Nephron (organoid): ENCODE measurements around the gene CLEC11A.
"Not testable (repeated sequence)": the region's sequence is repeated elsewhere in the genome, so short reads cannot be mapped to it uniquely, and the experiment has no call there.

ENCODE experiments used
- H3K27ac Mint-ChIP-seq, 3 experiments: 2 replicates each; pipeline ENCODE4 v1.8.0; 2020; ENCODE audit warnings: mixed read lengths in 3 of 3, mild to moderate bottlenecking in 2 of 3, moderate library complexity in 1 of 3
- H3K27me3 Mint-ChIP-seq: 2 replicates; pipeline ENCODE4 v1.8.0; 2021; ENCODE audit warnings: low read depth, mild to moderate bottlenecking, moderate library complexity, mixed read lengths
- H3K36me3 Mint-ChIP-seq: 2 replicates; pipeline ENCODE4 v1.8.0; 2020; ENCODE audit warnings: low read depth, mixed read lengths
- H3K4me1 Mint-ChIP-seq: 2 replicates; pipeline ENCODE4 v1.8.0; 2020; ENCODE audit warnings: mixed read lengths
- H3K4me3 Mint-ChIP-seq, 3 experiments: 2 replicates each; pipeline ENCODE4 v1.8.0; 2020; ENCODE audit warnings: mild to moderate bottlenecking in 3 of 3, mixed read lengths in 3 of 3, moderate library complexity in 2 of 3
- H3K9me3 Mint-ChIP-seq: 2 replicates; pipeline ENCODE4 v1.8.0; 2020; ENCODE audit warnings: mixed read lengths
- TF ChIP-seq, protein P1 (sequence below), 3 experiments: fragments of 200-600 bp; sonication (generic); IDR thresholded peaks; one replicate each; pipeline ENCODE4 v1.5.0; 2021; ENCODE audit warnings: antibody characterized with exemption in 3 of 3; ENCODE audit not compliant: unreplicated experiment in 3 of 3

The CLEC11A gene

DNA sequence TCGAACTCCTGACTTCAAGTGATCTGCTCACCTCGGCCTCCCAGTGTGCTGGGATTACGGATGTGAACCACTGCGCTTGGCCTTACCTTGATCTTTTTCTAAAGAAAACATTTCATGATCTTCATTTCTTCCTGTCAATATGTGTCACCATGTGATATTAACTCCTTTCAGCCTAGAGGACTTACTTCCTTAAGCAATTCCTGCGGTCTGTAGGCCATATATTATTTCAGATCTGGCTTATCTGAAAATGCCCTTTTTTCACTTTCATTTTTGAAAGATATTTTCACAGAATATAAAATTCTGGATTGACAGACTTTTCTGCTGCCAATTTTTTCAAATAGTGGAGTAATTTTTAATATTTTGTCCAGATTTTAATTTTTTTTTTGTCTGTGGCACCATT, 45.1 kb downstream of the CLEC11A start:
- Mint-ChIP-seq H3K27me3 (peaks cover 23% of the 10 kb centered on the region), H3K4me3 (no peak overlapping the region), H3K27ac (no peak overlapping the region), H3K4me1 (no peaks in the 10 kb centered on the region), H3K36me3 (no peaks in the 10 kb centered on the region), H3K9me3 (no peaks in the 10 kb centered on the region)
- TF ChIP-seq, protein P1, sequence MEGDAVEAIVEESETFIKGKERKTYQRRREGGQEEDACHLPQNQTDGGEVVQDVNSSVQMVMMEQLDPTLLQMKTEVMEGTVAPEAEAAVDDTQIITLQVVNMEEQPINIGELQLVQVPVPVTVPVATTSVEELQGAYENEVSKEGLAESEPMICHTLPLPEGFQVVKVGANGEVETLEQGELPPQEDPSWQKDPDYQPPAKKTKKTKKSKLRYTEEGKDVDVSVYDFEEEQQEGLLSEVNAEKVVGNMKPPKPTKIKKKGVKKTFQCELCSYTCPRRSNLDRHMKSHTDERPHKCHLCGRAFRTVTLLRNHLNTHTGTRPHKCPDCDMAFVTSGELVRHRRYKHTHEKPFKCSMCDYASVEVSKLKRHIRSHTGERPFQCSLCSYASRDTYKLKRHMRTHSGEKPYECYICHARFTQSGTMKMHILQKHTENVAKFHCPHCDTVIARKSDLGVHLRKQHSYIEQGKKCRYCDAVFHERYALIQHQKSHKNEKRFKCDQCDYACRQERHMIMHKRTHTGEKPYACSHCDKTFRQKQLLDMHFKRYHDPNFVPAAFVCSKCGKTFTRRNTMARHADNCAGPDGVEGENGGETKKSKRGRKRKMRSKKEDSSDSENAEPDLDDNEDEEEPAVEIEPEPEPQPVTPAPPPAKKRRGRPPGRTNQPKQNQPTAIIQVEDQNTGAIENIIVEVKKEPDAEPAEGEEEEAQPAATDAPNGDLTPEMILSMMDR (IDR thresholded peaks at IDR 0.05; ENCODE audit: unreplicated experiment in 3 of 3) = no peak

DNA sequence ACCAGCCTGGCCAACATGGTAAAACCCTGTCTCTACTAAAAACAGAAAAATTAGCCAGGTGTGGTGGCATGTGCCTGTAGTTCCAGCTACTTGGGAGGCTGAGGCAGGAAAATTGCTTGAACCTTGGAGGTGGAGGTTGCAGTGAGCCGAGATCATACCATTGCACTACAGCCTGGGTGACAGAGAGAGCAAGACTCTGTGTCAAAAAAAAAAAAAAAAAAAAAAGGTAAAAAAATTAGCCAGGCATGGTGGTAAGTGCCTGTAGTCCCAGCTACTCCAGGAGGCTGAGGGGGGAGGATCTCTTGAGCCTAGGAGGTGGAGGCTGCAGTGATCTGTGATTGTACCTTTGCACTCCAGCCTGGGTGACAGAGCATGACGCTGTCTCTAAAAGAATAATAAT, 47.0 kb downstream of the CLEC11A start, which contains the start of gene GPR32:
Gene GPR32, plus strand, starts transcription at position 301 of the 400 bp plus-strand sequence. CDS start 137 bp downstream, outside the sequence.
- H3K36me3 Mint-ChIP-seq, H3K9me3 Mint-ChIP-seq, H3K27ac Mint-ChIP-seq, H3K4me1 Mint-ChIP-seq, H3K4me3 Mint-ChIP-seq: not testable (repeated sequence)
- peaks cover 30% of the 10 kb centered on the region for H3K27me3 Mint-ChIP-seq

DNA sequence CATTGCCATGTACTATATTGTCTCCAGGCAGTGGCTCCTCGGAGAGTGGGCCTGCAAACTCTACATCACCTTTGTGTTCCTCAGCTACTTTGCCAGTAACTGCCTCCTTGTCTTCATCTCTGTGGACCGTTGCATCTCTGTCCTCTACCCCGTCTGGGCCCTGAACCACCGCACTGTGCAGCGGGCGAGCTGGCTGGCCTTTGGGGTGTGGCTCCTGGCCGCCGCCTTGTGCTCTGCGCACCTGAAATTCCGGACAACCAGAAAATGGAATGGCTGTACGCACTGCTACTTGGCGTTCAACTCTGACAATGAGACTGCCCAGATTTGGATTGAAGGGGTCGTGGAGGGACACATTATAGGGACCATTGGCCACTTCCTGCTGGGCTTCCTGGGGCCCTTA, 47.7 kb downstream of the CLEC11A start:
- TF ChIP-seq, protein P1 (IDR thresholded peaks at IDR 0.05; ENCODE audit: unreplicated experiment in 3 of 3) = no peak
- peaks cover 2% of the 10 kb centered on the region for H3K9me3 Mint-ChIP-seq
- no peaks in the 10 kb centered on the region for H3K36me3 Mint-ChIP-seq
- H3K27me3 Mint-ChIP-seq = peaks cover 38% of the 10 kb centered on the region
- H3K27ac Mint-ChIP-seq = no peak overlapping the region
- no peaks in the 10 kb centered on the region for H3K4me1 Mint-ChIP-seq
- H3K4me3 Mint-ChIP-seq = no peak overlapping the region

DNA sequence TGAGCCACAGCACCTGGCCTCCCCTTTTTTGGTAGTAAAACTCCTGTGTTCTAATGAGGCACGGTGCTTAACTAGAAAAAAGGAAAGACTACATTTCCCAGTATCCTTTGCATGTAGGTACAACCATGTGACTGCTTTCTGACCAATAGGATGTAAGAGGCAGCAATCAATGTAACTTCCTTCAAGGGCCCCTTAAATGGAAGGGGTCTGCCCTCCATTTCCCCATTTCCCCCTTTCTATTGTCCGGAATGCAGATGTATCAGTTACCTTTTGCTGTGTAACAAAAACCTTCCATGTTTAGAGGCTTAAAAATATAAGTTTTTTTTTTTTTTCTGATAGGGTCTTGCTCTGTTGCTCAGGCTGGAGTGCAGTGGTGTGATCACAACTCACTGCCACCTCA, 49.3 kb downstream of the CLEC11A start:
- Mint-ChIP-seq H3K9me3 (peaks cover 2% of the 10 kb centered on the region), H3K36me3 (no peaks in the 10 kb centered on the region), H3K27ac (no peak overlapping the region), H3K4me3 (no peak overlapping the region), H3K27me3 (peaks cover 42% of the 10 kb centered on the region), H3K4me1 (no peaks in the 10 kb centered on the region)
- TF ChIP-seq, protein P1 (IDR thresholded peaks at IDR 0.05; ENCODE audit: unreplicated experiment in 3 of 3) = no peak

GRCh38 chr19:50772912-50773311, 49.7 kb downstream of the CLEC11A start:
- H3K4me3 Mint-ChIP-seq, H3K36me3 Mint-ChIP-seq, H3K4me1 Mint-ChIP-seq, H3K27ac Mint-ChIP-seq, H3K9me3 Mint-ChIP-seq: not testable (repeated sequence)
- peaks cover 45% of the 10 kb centered on the region for H3K27me3 Mint-ChIP-seq

- H3K36me3 Mint-ChIP-seq, H3K4me3 Mint-ChIP-seq, H3K9me3 Mint-ChIP-seq, H3K27ac Mint-ChIP-seq, H3K4me1 Mint-ChIP-seq: not testable (repeated sequence)
- H3K27me3 Mint-ChIP-seq = peaks cover 51% of the 10 kb centered on the region
These were observed 50.3 kb downstream of the CLEC11A start for GRCh38 chr19:50773454-50773853.
